GM19467 (cell line): ENCODE measurements around the gene ASL.
"Not testable (repeated sequence)": the region's sequence is repeated elsewhere in the genome, so short reads cannot be mapped to it uniquely, and the experiment has no call there.

ENCODE experiments used
- ATAC-seq: cut with Tn5 transposase; IDR thresholded peaks from one replicate; pipeline ENCODE4 v1.9.1; 2021; ENCODE audit warnings: mild to moderate bottlenecking, moderate library complexity; ENCODE audit not compliant: unreplicated experiment

Gene ASL

DNA sequence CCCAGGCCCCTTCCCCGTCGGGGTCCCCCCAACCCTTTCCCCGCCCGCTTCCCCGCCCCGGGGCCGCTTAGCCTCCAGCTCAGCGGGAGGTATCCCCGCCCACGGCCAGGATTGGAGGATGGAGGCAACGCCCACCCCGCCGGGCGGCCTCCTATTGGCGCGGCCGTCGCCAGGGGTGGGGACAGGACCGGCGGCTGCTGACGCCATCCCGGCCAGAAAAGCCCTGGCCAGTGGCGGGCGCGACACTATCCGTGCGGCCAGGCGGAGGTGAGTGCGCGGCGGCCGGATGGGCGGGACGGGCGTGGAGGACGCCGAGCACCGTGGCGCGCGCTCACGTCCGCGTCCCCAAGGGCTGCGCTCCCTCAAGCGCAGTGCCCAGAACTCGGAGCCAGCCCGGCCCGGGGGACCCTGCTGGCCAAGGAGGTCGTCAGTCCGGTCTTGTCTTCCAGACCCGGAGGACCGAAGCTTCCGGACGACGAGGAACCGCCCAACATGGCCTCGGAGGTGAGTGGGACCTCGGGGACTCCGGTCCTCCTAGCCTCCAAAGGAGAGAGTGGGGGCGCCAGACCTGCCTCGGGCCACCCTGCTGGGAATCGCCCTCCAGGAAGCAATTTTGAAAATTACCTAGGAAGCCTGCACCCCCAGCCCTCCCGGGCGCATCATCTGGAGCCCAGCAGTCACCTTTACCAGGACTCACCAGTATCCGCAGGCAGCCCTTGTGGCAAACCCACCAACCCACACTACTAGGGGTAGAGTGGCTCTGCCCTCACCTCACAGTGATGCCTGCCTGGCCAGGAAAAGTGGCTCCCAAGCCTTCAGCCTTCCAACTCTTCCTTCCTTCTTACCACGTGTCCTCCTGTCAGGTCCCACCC is at the start of gene ASL:
Gene ASL (plus strand): TSS at position 230 of the 872 bp plus-strand sequence. CDS start 263 bp downstream, at position 493.
- peak; percentile 99 for ATAC-seq

DNA sequence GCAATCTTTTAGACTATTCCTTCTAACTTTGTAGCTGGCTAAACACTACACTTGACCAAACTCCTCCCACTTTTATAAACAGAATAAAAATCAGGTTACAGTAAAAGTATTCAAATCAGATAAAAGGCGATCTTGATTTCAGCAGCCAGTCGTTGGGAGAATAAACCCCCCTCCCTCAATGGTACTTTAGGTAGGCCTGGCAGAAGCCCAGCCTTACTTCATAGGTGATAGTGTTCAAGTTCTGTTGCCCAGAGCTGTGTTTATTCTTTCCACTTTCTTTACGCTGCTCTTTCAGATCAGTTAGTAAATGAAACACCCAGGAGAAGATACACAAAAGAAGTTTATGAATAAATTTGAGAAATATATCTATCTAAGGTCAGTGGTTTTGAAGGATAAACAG is 47.3 kb upstream of the ASL start:
- ATAC-seq: not testable (repeated sequence)

DNA sequence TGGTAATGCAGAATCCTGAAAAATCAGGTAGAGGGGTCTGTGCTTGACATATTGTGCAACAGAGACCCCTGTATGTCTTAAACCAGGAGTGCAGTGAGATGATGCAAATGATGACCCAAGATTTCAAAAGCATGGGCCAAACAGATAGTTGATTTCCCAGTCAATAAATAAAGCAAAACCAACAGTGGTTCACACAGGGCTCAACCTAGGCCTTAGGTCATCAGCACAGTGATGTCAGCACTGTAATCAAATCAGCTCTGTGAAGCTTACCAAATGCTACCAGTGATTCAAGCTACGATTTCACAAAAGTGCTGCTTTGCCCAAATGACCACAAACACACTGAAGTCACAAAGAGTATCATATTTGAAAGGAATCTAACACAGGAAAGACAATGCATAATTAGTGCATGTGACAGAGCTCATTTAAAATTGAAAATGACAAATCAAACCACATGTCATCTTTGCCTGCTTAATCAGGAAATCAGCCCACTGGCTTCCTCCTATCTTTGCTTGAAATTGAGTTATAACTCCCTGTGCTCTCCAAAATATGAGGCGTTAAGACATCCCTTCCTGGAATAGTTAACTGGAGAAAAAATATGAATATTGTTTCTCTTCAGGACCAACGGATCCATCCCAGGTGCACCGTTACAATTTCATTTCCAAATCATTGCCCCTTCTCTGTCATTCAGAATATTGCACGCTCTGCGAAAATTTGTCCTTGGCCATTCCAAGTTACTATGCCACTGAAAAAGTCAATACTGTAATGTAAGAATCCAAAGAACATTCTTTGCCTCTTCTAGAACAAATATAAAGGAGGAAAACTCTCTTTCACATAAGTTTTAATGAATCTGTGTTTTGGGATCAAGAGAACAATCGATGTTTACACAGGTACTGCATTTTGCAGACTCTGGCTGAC is 41.9 kb upstream of the ASL start:
- no peak for ATAC-seq

DNA sequence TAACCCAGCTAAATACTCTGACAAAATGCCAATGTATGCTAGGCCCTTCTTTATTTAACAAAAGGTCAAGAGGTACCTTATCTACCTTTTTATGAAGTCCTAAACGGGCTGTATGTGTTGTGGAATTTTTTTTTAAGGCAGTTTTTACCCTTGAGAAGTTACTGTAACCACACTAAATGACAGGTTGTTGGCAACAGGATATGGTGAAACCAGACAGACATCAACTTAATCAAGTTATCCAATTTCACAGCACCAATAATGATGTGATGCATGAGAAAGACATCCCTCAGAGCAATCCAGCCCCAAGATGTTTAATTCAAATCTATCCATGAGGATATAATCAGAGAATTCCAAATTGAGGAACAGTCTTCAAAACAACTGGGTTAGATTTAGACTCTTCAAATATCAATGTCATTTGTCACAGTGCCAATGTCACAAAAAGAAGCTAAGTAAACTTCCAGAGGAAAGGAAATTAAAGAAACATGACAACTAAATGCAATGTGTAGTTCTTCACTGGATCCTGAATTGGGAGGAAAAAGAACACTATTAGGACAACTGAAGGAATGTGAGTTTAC is 41.1 kb upstream of the ASL start:
- not testable (repeated sequence) for ATAC-seq

DNA sequence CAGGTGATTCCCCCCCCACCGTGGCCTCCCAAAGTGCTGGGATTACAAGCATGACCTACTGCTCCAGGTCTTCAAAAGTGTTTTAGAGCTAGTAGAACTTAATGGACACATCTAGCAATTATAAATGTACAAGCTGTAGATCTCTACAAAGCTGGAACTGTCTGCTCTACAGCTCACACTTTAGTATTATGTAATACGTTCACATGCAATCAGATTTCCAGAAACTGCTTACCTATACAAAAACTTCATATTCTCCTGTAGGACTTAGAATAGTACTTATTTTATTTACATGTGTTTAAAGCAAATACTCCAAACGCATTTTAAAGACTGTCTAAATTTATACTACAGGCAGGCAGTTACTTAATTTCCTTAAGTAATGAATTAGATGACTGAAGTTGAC is 39.2 kb upstream of the ASL start:
- no peak for ATAC-seq

DNA sequence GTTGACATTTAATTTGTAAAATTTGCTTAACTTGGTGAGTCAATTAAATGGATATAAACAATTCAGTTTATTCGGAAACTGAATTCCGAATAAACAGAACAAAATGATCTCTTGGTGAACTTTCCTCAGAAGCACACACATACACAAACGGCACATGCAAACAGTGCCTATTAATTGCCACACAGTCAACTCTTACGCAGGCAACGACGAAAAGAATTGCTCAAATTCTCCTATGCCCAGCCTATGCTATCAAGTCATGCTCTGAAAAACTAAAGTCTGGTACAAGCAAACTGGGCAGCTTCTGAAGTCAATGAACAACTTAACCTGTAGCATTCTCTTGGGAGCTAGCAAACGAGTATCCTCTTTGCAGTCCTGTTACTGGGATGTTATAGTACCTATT is 38.8 kb upstream of the ASL start:
- no peak for ATAC-seq

DNA sequence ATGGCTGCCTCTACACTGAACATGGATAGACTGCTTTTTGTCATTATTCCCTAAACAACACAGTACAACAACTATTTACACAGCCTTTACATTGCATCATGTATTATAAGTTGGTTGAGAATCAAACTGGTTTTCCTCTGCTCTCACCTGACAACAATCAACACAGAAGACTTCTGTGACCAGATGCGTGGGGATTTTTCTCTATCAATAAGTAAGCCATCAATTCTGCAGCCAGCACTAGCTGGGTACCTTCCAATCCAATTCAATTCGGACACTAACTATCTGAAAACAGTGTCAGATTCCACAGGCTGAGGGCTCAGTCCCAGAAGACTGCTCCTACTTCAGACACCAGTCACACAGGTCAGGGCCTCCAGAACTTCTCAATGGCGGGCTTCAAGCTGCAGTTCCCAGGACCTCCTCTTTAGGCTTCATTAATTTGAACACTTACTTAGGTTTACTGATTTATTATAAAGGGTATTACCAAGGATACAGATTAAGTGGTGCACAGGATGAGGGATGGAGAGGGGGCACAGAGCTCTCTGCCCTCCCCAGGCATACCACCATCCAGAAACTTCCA is 36.4 kb upstream of the ASL start:
- ATAC-seq: no peak

DNA sequence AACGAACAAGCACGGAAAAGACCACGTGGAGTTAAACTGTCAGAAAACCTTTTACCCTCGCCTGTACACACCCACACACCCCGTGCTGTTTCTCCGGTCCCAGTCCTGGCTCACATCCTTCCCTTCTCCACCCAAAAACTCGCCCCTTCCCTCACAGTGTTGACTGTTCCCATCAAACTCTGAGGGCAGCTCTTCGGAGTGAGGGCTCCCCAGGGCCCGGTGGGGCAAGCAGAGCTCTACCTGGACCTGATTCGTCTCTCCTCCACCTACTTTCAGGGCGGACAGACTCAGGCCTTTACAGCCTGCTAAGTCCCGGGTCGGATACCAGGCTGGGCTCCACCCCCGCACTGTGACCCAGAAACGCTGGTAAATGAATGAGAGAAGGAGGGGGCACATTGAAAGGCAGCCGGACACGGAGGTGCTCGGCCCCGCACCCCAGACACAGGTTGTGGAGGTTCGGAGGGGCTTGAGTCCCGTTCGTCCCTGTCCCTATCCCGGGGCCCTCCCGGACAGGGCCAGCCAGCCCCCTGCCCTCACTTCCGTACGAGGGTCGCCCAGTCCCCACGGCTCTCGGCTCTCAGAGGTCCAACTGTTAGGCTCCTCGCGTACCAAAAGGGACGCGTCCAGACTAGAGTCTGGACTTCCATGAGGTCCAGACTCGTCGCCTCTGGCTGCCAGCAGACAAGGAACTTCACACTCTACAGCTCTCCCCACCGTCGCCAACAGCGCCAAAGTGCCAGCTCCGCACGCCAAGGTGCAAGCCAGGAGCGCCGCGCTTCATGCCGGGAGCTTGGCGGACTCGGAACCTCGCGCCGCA is 31.7 kb upstream of the ASL start:
- ATAC-seq: peak; percentile 49

DNA sequence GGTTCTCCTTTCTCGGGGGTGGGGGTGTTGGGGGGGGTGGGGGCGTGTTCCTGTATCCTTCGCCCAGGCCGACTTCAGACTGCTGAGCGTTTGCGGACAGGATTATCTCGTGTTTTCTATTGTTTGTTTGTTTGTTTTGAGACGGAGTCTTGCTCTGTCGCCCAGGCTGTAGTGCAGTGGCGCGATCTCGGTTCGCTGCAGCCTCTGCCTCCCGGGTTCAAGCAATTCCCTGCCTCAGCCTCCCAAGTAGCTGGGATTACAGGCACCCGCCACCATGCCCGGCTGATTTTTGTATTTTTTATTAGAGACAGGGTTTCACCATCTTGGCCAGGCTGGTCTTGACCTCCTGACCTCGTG is 31.1 kb upstream of the ASL start:
- ATAC-seq: not testable (repeated sequence)

DNA sequence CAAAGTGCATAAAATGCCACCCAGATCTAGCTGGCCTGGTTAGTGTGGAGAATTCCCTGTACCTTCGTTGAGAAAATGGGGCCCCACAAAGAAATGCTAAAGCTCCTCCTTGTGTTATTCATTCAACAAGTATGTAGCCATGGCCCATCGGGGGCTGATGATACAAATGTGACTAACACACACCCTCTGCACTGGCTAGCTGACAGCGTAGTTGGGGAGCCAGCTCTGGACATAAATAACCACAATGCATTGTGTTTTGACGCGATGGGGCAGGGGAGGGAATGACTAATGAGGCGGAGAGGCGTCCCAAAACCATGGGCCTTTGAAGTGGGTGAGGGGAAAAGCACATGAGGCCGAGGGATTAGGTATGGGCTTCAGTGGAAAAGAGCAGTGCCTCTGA is 28.2 kb upstream of the ASL start:
- ATAC-seq: no peak

DNA sequence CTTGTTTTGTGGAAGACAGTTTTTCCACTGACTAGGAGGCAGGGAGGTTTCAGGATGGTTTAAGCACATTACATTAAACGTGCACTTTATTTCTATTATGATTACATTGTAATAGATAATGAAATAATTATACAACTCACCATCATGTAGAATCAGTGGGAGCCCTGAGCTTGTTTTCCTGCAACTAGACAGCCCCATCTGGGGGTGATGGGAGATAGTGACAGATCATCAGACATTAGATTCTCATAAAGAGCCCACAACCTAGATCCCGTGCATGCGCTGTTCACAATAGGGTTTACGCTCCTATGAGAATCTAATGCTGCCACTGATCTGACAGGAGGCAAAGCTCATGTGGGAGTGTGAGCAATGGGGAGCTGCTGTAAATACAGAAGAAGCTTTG is 25.7 kb upstream of the ASL start:
- ATAC-seq: not testable (repeated sequence)

DNA sequence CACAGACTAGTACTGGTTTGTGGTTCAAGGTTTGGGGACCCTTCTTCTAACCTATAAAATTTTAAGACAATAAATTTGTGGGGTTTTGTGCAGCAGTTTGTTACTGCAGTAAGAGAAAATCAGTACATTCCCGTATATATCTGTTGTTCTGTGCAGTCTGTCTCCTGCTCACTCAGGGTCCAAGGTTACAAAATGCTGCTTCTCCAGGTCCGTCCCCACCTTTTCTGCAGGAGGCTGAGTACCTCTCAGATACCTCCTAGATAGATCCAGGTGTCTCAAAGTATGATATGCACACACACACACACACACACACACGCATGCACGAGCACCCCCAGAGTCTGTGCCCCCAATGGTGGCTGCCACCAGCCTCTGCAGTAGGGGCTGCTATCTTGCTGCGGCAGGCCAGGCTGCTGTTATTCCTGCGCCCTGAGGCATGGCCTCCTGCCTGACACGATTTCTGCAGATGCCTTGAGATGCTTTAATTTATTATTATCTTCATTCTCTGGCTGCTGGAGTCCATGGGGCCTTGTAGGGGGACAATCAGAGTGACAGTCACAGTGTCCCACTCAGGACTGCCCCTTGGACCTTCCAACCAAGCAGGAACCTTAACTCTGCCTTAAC is 25.2 kb upstream of the ASL start:
- no peak for ATAC-seq

DNA sequence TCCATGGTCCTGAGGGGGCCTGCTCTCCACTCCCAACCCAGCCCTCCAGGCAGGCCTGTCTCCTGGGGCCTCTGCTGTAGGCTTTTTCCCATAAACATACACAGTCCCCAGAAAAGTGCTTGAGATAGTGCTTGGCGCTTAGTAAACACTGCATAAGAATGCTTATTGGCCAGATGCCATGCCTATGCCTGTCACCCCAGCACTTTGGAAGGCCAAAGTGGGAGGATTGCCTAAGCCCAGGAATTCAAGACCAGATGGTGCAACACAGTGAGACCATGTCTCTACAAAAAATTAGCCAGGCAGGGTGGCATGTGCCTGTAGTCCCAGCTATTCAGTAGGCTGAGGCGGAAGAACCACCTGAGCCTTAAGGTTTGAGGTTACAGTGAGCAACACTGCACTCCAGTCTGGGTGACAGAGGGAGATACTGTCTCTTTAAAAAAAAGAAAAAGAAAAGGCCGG is 24.6 kb upstream of the ASL start:
- ATAC-seq: no peak

DNA sequence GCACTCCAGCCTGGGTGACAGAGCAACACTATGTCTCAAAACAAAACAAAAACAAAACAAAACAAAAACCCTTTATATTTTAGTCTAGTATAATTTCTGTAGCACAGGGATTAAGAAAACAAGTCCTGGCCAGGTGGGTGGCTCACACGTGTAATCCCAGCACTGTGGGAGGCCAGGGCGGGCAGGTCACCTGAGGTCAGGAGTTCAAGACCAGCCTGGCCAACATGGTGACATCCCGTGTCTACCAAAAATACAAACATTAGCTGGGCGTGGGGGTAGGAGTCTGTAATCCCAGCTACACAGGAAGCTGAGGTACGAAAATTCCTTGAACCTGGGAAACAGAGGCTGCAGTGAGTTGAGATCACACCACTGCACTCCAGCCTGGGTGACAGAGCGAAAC is 23.2 kb upstream of the ASL start:
- no peak for ATAC-seq

DNA sequence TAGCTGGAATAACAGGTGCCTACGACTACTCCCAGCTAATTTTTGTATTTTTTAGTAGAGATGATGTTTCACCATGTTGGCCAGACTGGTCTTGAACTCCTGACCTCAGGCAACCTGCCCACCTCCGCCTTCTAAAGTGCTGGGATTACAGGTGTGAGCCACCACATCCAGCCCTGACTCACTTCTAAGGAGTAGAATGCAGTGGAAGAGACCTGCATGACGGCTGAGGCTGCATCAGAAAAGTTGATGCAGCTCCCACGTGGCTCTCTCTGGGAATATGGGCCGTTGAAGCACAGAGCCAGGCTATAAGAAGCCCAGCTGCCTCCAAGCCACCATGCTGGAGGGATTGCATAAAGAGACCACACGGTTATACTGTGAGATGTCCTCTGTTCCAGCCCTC is 21.6 kb upstream of the ASL start:
- no peak for ATAC-seq

DNA sequence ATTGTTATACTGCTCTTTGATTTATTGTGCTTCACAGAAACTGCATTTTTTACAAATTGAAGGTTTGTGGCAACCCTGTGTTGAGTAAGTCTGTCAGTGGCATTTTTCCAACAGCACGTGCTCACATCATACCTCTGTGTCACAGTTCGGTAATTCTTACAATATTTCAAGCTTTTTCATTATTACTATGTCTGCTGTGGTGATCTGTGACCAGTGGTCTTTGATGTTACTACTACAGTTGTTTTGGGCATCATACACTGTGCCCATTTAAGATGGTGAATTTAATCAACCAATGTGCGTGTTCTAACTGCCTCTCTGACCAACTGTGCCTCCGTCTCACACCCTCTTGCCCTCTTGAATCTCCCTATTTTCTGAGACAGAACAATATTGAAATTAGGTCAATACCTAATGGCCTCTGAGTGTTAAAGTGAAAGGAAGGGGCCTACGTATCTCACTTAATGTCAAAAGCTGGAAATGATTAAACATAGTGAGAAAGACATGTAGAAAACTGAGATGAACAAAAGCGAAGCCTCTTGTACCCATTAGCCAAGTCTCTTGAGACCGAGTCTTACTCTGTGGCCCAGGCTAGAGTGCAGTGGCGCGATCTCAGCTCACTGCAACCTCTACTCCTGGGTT is 20.2 kb upstream of the ASL start:
- ATAC-seq: peak; percentile 85

DNA sequence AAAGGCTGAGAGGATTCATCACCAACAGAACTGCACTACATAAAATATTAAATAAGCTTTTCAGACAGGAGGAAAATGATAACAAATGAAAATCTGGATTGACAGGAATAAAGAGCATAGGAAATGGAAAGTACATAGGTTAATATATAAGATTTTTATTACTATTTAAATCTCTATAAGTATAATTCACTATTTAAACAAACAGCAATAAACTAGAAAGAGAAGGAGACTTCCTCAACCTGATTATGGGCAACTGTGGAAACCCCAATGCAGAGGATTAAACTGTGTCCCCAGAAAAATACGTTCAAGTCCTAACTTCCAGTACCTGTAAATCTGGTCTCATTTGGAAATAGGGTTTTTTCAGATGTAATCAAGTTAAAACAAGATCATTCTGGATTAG is 14.8 kb upstream of the ASL start:
- no peak for ATAC-seq

DNA sequence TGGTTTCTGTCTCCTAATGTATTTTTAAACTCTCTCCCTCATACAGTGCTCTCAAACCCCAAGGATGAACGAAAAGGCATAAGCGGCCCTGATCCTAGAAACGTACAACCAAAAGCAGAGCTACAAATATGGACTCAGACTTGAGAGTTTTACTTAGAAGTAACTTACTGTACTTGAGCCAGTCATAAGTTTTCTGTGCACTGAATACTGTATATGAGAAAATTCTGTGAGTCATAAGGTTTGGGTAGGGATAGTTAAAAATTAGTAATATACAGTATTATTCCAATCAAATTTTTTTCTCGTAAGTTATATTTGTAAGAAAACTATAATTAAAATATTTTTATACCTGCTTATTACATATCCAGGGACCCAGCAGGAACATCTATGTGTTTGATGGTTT is 5.9 kb upstream of the ASL start:
- no peak for ATAC-seq

DNA sequence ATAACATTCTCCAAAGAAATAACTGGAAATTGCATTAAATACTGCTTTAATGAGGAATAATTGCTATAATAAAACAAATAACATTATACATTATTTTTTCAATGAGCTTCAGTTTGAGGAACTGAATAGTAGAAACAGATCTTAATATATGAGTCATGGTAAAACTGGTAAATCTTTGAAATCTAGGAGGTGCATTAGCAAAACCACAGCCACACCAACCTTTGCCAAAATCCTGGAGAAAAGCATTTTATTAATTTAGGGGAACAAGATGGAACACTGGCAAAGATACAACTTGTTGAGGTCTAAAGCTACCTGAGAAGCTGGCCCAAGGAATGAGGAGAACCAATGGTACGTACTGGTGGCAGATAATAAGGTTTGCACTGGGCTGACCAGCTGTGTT is 5.4 kb upstream of the ASL start:
- no peak for ATAC-seq
